ENCODE data around the gene PGP. TPM values are rescaled to one million over a fixed set of nuclear protein-coding genes. Genes with fewer than 3 reads are reported as not detected.

The PGP gene
- total RNA-seq, 1 experiment from 2014 or later, result 43.8 TPM

GRCh38 chr16:2196162-2196980 is 18.3 kb downstream of the PGP start, which contains the start of gene CASKIN1:
Gene CASKIN1 (minus strand): TSS chr16:2196605. CDS start chr16:2196432, 173 bp downstream.
- H3K36me3 ChIP-seq, result no peaks in the 10 kb centered on the region
- no peaks in the 10 kb centered on the region for H3K9me3 ChIP-seq
- no peak for DNase-seq
- H3K4me3 ChIP-seq, result peak within 1 kb of the TSS; percentile 14; the same call in 1 of the 2 replicates
- H3K27me3 ChIP-seq, result peaks cover 14% of the 10 kb centered on the region

GRCh38 chr16:2195322-2196161 is 19.1 kb downstream of the PGP start:
- H3K9me3 ChIP-seq, result no peaks in the 10 kb centered on the region
- no peaks in the 10 kb centered on the region for H3K36me3 ChIP-seq
- H3K4me3 ChIP-seq, result peak overlapping the region; percentile 14; the same call in 1 of the 2 replicates
- peaks cover 14% of the 10 kb centered on the region for H3K27me3 ChIP-seq
- no peak for DNase-seq

GRCh38 chr16:2194852-2195321 is 19.8 kb downstream of the PGP start:
- no peak for DNase-seq

GRCh38 chr16:2194166-2194834 is 20.3 kb downstream of the PGP start:
- H3K27me3 ChIP-seq, result peaks cover 14% of the 10 kb centered on the region
- no peaks in the 10 kb centered on the region for H3K9me3 ChIP-seq
- H3K4me3 ChIP-seq, result no peak overlapping the region
- H3K36me3 ChIP-seq, result no peaks in the 10 kb centered on the region
- peak; percentile 53 for DNase-seq

More at GRCh38 chr16:2194852-2195321, 19.8 kb downstream of the PGP start:
- Histone ChIP-seq H3K4me3 (no peak overlapping the region), H3K27me3 (peaks cover 14% of the 10 kb centered on the region), H3K9me3 (no peaks in the 10 kb centered on the region), H3K36me3 (no peaks in the 10 kb centered on the region)

- no peak for DNase-seq
- Histone ChIP-seq H3K9me3 (no peaks in the 10 kb centered on the region), H3K36me3 (no peaks in the 10 kb centered on the region), H3K27me3 (peaks cover 5% of the 10 kb centered on the region), H3K4me3 (no peak overlapping the region)
Observed at GRCh38 chr16:2191446-2191706, 23.3 kb downstream of the PGP start.

GRCh38 chr16:2190659-2191445 is 23.8 kb downstream of the PGP start:
- Histone ChIP-seq H3K36me3 (no peaks in the 10 kb centered on the region), H3K9me3 (no peaks in the 10 kb centered on the region), H3K4me3 (no peak overlapping the region), H3K27me3 (peaks cover 5% of the 10 kb centered on the region)
- no peak for DNase-seq

GRCh38 chr16:2190002-2190658 is 24.5 kb downstream of the PGP start:
- no peak overlapping the region for H3K4me3 ChIP-seq
- no peaks in the 10 kb centered on the region; the same call in 1 of the 2 replicates for H3K27me3 ChIP-seq
- DNase-seq, result no peak
- H3K9me3 ChIP-seq, result no peaks in the 10 kb centered on the region
- no peaks in the 10 kb centered on the region for H3K36me3 ChIP-seq

GRCh38 chr16:2189252-2189893 is 25.3 kb downstream of the PGP start:
- Histone ChIP-seq H3K9me3 (no peaks in the 10 kb centered on the region), H3K36me3 (no peaks in the 10 kb centered on the region), H3K27me3 (no peaks in the 10 kb centered on the region), H3K4me3 (no peak overlapping the region)
- no peak for DNase-seq

GRCh38 chr16:2188395-2188794 is 26.2 kb downstream of the PGP start:
- Histone ChIP-seq H3K9me3 (no peaks in the 10 kb centered on the region), H3K4me3 (no peak overlapping the region)
- no peak for DNase-seq

DNA sequence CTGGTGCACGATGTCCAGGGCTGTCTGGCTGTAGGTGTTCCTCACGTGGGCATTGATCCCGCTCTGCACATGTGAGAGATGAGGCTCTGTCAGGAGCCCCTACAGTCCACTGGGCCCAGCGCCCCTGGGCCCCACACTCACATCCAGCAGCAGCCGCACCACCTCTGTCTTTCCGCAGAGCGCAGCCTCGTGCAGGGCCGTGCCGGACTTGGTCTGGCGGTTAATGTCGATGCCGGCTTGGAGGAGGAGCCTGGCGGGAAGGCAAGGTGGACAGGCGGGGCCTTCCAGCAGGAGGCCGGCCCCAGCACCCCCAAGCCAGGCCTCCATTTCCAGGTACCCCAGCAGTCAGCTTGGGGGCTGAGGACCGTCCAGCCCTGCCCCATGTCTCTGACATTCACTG is 27.4 kb downstream of the PGP start:
- H3K36me3 ChIP-seq, result peaks cover 3% of the 10 kb centered on the region; the same call in 1 of the 2 replicates
- H3K4me3 ChIP-seq, result no peak overlapping the region
- DNase-seq, result no peak
- no peaks in the 10 kb centered on the region for H3K27me3 ChIP-seq
- H3K9me3 ChIP-seq, result no peaks in the 10 kb centered on the region

More at GRCh38 chr16:2188395-2188794, 26.2 kb downstream of the PGP start:
- H3K27me3 ChIP-seq, result no peaks in the 10 kb centered on the region
- H3K36me3 ChIP-seq, result no peaks in the 10 kb centered on the region

GRCh38 chr16:2186505-2186904 is 28.1 kb downstream of the PGP start:
- Histone ChIP-seq H3K4me3 (no peak overlapping the region), H3K9me3 (no peaks in the 10 kb centered on the region), H3K36me3 (peaks cover 8% of the 10 kb centered on the region; the same call in 1 of the 2 replicates), H3K27me3 (no peaks in the 10 kb centered on the region)
- no peak for DNase-seq

DNA sequence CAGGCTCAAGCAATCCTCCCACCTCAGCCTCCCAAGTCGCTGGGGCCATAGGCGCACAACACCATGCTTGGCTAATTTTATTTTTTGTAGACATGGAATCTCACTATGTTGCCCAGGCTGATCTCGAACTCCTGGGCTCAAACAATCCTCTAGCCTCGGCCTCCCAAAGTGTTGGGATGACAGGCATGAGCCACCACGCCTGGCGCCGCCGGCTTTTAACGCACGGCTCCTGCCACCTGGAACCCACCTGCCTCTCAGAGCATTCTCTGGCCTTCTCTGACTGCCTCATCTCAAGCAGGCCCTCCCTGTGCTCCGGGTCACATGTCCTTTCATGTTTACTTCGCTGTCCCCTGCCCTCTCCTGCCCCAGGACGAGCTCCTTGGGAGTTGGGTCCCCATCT is 28.6 kb downstream of the PGP start:
- H3K9me3 ChIP-seq, result no peaks in the 10 kb centered on the region
- no peak for DNase-seq
- peaks cover 8% of the 10 kb centered on the region; the same call in 1 of the 2 replicates for H3K36me3 ChIP-seq
- no peaks in the 10 kb centered on the region for H3K27me3 ChIP-seq
- H3K4me3 ChIP-seq, result no peak overlapping the region

- no peaks in the 10 kb centered on the region for H3K27me3 ChIP-seq
- H3K9me3 ChIP-seq, result no peaks in the 10 kb centered on the region
- DNase-seq, result no peak
- H3K36me3 ChIP-seq, result peaks cover 8% of the 10 kb centered on the region; the same call in 1 of the 2 replicates
- no peak overlapping the region for H3K4me3 ChIP-seq
Observed at GRCh38 chr16:2184962-2185361, 29.7 kb downstream of the PGP start.

DNA sequence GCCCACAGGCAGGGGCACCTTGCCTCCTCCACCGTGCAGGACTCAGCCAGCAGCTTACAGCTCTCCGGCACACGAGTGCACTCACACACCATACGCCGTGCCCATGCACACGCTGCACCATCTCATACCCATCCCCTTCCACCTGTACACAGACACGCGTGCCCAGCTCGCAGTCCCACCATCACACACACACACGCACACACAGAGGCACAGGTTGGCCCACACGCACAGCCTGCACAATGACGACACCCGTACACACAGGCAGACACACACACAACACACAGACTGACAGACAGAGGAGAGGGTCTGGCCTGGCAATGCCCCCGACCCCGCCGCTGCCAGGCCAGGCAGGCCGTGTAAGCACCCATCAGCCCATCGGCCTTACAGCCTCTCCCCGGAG is 30.3 kb downstream of the PGP start:
- Histone ChIP-seq H3K4me3 (no peak overlapping the region), H3K27me3 (no peaks in the 10 kb centered on the region), H3K9me3 (no peaks in the 10 kb centered on the region), H3K36me3 (peaks cover 8% of the 10 kb centered on the region; the same call in 1 of the 2 replicates)
- DNase-seq, result no peak

- H3K36me3 ChIP-seq, result peaks cover 8% of the 10 kb centered on the region; the same call in 1 of the 2 replicates
- H3K27me3 ChIP-seq, result no peaks in the 10 kb centered on the region
- no peaks in the 10 kb centered on the region for H3K9me3 ChIP-seq
- no peak for DNase-seq
- no peak overlapping the region for H3K4me3 ChIP-seq
Observed at GRCh38 chr16:2183671-2184070, 31.0 kb downstream of the PGP start.

Measured in MG63 (cell line).